Neuronal stem cell (in vitro differentiated cells): ENCODE data around the gene EIF4G3.

Experiments used
- DNase-seq: peaks from one replicate; pipeline ENCODE4 v3.0.0-alpha.2; 2013; ENCODE audit warnings: low spot score
- H2AFZ ChIP-seq: one replicate; pipeline ENCODE4 v1.6.1; 2013; ENCODE audit warnings: mild to moderate bottlenecking, low read length, inconsistent platforms
- H2AK5ac ChIP-seq: 2 replicates; pipeline ENCODE4 v1.6.1; 2013; ENCODE audit warnings: low read depth, mild to moderate bottlenecking, inconsistent platforms, low read length, moderate library complexity, mixed read lengths
- H2BK120ac ChIP-seq: 2 replicates; pipeline ENCODE4 v1.6.1; 2013; ENCODE audit warnings: low read depth, mild to moderate bottlenecking, inconsistent platforms, low read length, moderate library complexity, mixed read lengths
- H2BK12ac ChIP-seq: one replicate; pipeline ENCODE4 v1.6.1; 2013; ENCODE audit warnings: low read length, inconsistent platforms
- H2BK15ac ChIP-seq: 2 replicates; pipeline ENCODE4 v1.6.1; 2013; ENCODE audit warnings: mild to moderate bottlenecking, low read length, inconsistent platforms, mixed read lengths
- H2BK5ac ChIP-seq: one replicate; pipeline ENCODE4 v1.6.1; 2013; ENCODE audit warnings: inconsistent platforms, mild to moderate bottlenecking, low read length, moderate library complexity
- H3K14ac ChIP-seq: one replicate; pipeline ENCODE4 v1.6.1; 2013; ENCODE audit warnings: low read length, inconsistent platforms
- H3K18ac ChIP-seq: 2 replicates; pipeline ENCODE4 v1.6.1; 2013; ENCODE audit warnings: low read length, inconsistent platforms
- H3K23ac ChIP-seq: 2 replicates; pipeline ENCODE4 v1.6.1; 2013; ENCODE audit warnings: low read depth, mild to moderate bottlenecking, mixed read lengths, low read length, inconsistent platforms; ENCODE audit not compliant: poor library complexity
- H3K27ac ChIP-seq: replicated peaks from 3 replicates; pipeline ENCODE4 v1.5.1; 2013; ENCODE audit warnings: low read length, inconsistent platforms
- H3K27me3 ChIP-seq, 3 experiments: 2 replicates each; pipeline ENCODE4 v1.6.1; 2013; ENCODE audit warnings: low read length in 3 of 3, mild to moderate bottlenecking in 2 of 3, inconsistent platforms in 1 of 3, low read depth in 1 of 3, mixed read lengths in 1 of 3, moderate library complexity in 1 of 3; ENCODE audit not compliant: control insufficient read depth in 3 of 3, insufficient read depth in 3 of 3
- H3K36me3 ChIP-seq, 2 donors: replicated peaks in 1 of 2; 2 replicates each; pipeline ENCODE4 v1.6.1; 2013; ENCODE audit warnings: low read length in 2 of 2; ENCODE audit not compliant: control insufficient read depth in 2 of 2, insufficient read depth in 2 of 2
- H3K4ac ChIP-seq: 2 replicates; pipeline ENCODE4 v1.6.1; 2013; ENCODE audit warnings: inconsistent platforms, mild to moderate bottlenecking, low read length, moderate library complexity
- H3K4me1 ChIP-seq, 2 donors: 1 replicate in 1 of 2; 2 replicates in 1 of 2; pipeline ENCODE4 v1.6.1; 2013; ENCODE audit warnings: low read length in 2 of 2, low read depth in 1 of 2; ENCODE audit not compliant: control insufficient read depth in 2 of 2, insufficient read depth in 1 of 2
- H3K4me2 ChIP-seq: one replicate; pipeline ENCODE4 v1.6.1; 2013; ENCODE audit warnings: mild to moderate bottlenecking, low read length, inconsistent platforms; ENCODE audit not compliant: insufficient read depth, poor library complexity, severe bottlenecking
- H3K4me3 ChIP-seq, 2 donors: 2 replicates each; pipeline ENCODE4 v1.5.1; 2013; ENCODE audit warnings: low read length in 2 of 2, mild to moderate bottlenecking in 2 of 2, inconsistent platforms in 1 of 2, moderate library complexity in 1 of 2
- H3K79me1 ChIP-seq: one replicate; pipeline ENCODE4 v1.6.1; 2013; ENCODE audit warnings: low read depth, mild to moderate bottlenecking, inconsistent platforms, low read length, moderate library complexity
- H3K9ac ChIP-seq: one replicate; pipeline ENCODE4 v1.6.1; 2013; ENCODE audit warnings: mild to moderate bottlenecking, low read depth, low read length, inconsistent platforms; ENCODE audit not compliant: poor library complexity
- H3K9me3 ChIP-seq, 2 donors: replicated peaks in 1 of 2; 2 replicates each; pipeline versions ENCODE3 to v1.6.1; 2013; ENCODE audit warnings: low read length in 2 of 2, mild to moderate bottlenecking in 2 of 2, inconsistent platforms in 1 of 2, low read depth in 1 of 2, mixed read lengths in 1 of 2, moderate library complexity in 1 of 2; ENCODE audit not compliant: control insufficient read depth in 2 of 2, insufficient read depth in 1 of 2
- H4K8ac ChIP-seq: one replicate; pipeline ENCODE4 v1.6.1; 2013; ENCODE audit warnings: low read depth, mild to moderate bottlenecking, inconsistent platforms, low read length, moderate library complexity
- H4K91ac ChIP-seq: one replicate; pipeline ENCODE4 v1.6.1; 2013; ENCODE audit warnings: low read length, low read depth, mild to moderate bottlenecking, inconsistent platforms; ENCODE audit not compliant: poor library complexity
- WGBS, 2 donors: extraction: QIAGEN DNeasy Blood & Tissue Kit; methylation state at CpG; one replicate each; pipeline ENCODE4 v1.1.7; 2013; ENCODE audit warnings: missing lambda C conversion rate in 2 of 2, mixed read lengths in 1 of 2; ENCODE audit not compliant: insufficient read length in 2 of 2, insufficient replicate concordance in 1 of 2; ENCODE audit errors: extremely low coverage in 2 of 2; 5-methylcytosine and 5-hydroxymethylcytosine counted together

Gene EIF4G3

DNA sequence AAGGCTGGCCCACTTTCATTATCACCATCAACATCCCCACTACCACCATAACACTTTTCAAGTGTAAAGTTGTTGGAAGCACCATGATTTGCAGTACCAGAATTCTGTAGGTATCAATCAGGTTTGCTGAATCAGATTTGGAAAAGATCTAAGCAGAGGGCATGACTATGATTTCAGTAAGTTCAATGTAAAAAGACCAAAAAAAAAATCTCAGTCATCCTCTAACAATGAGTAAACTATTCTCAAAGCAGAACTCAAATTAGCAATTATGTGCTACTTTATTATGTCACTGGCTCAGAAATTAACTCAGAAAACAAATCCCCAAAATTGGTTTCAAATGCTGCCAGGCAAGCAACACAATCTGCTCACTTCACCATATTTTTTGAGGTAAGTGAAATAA lies 201.7 kb downstream of the EIF4G3 start:
- H2BK15ac ChIP-seq = no peak overlapping the region
- peaks cover 7 to 57% of the 10 kb centered on the region in 2 donors for H3K36me3 ChIP-seq

DNA sequence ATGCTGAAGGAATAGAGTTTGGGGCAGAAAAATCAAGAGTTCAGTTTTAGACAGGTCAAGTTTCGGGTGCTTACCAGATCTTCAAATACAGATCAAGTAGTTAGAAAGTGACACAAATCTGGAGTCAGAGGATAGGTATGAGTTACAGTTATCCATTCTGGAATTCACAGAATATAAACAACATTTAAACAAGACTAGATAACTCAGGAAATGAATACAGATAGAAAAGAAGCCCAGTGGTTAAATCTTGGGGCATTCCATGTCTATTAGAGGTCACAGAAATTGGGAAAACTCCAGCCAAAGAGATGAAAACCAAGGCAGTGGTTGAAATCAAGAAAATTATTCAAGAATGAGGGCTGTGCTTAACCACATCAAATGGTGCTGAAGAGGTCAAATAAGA lies 202.6 kb downstream of the EIF4G3 start:
- Histone ChIP-seq H4K8ac (no peak overlapping the region), H2BK5ac (no peak overlapping the region), H3K4me3 (no peak overlapping the region), H2BK120ac (no peak overlapping the region), H3K36me3 (peaks cover 8 to 59% of the 10 kb centered on the region in 2 donors), H3K27me3 (no peaks in the 10 kb centered on the region), H3K4me2 (no peak overlapping the region), H2AFZ (no peak overlapping the region), H3K23ac (no peak overlapping the region), H3K4me1 (no peaks in the 10 kb centered on the region), H3K27ac (no peak overlapping the region), H2BK15ac (no peak overlapping the region), H3K79me1 (no peaks in the 10 kb centered on the region), H2BK12ac (no peak overlapping the region), H3K9me3 (no peaks in the 10 kb centered on the region), H4K91ac (no peak overlapping the region), H3K9ac (no peak overlapping the region), H3K14ac (no peak overlapping the region), H3K4ac (no peak overlapping the region), H3K18ac (no peak overlapping the region), H2AK5ac (no peak overlapping the region)
- WGBS, 2 donors = no CpG with 5 or more reads among the region's 1 CpG
- DNase-seq = no peak

More for the DNA sequence above, 201.7 kb downstream of the EIF4G3 start:
- Histone ChIP-seq H2BK12ac (no peak overlapping the region), H3K4me1 (no peaks in the 10 kb centered on the region), H3K18ac (no peak overlapping the region), H2BK120ac (no peak overlapping the region), H3K9ac (no peak overlapping the region), H4K8ac (no peak overlapping the region), H3K4me2 (no peak overlapping the region), H4K91ac (no peak overlapping the region), H3K4me3 (no peak overlapping the region), H3K4ac (no peak overlapping the region), H3K27me3 (no peaks in the 10 kb centered on the region), H3K27ac (no peak overlapping the region), H2BK5ac (no peak overlapping the region), H2AFZ (no peak overlapping the region), H3K9me3 (no peaks in the 10 kb centered on the region), H3K79me1 (no peaks in the 10 kb centered on the region), H3K23ac (no peak overlapping the region), H3K14ac (no peak overlapping the region), H2AK5ac (no peak overlapping the region)
- no peak for DNase-seq

GRCh38 chr1:20972855-20973254 lies 203.8 kb downstream of the EIF4G3 start:
- H3K23ac ChIP-seq = no peak overlapping the region
- H3K27me3 ChIP-seq = no peaks in the 10 kb centered on the region
- H3K4me2 ChIP-seq = no peak overlapping the region
- H3K36me3 ChIP-seq = peaks cover 8 to 65% of the 10 kb centered on the region in 2 donors
- H4K91ac ChIP-seq = no peak overlapping the region
- H2BK5ac ChIP-seq = no peak overlapping the region
- WGBS, 2 donors = no CpG with 5 or more reads among the region's 5 CpGs
- no peak for DNase-seq
- no peak overlapping the region for H2BK120ac ChIP-seq
- H2AK5ac ChIP-seq = no peak overlapping the region
- no peak overlapping the region for H2AFZ ChIP-seq
- no peaks in the 10 kb centered on the region for H3K9me3 ChIP-seq
- H3K27ac ChIP-seq = no peak overlapping the region
- H3K4ac ChIP-seq = no peak overlapping the region
- H3K14ac ChIP-seq = no peak overlapping the region
- H2BK15ac ChIP-seq = no peak overlapping the region
- no peaks in the 10 kb centered on the region for H3K79me1 ChIP-seq
- H3K4me3 ChIP-seq = no peak overlapping the region
- H3K4me1 ChIP-seq = no peaks in the 10 kb centered on the region
- no peak overlapping the region for H4K8ac ChIP-seq
- no peak overlapping the region for H2BK12ac ChIP-seq
- no peak overlapping the region for H3K9ac ChIP-seq
- H3K18ac ChIP-seq = no peak overlapping the region

- no CpG with 5 or more reads among the region's 7 CpGs for WGBS, 2 donors
- Histone ChIP-seq H3K23ac (no peak overlapping the region), H2BK15ac (no peak overlapping the region), H3K4me1 (no peaks in the 10 kb centered on the region), H3K14ac (no peak overlapping the region), H4K8ac (no peak overlapping the region), H3K4me2 (no peak overlapping the region), H3K79me1 (no peaks in the 10 kb centered on the region), H3K4me3 (no peak overlapping the region), H3K18ac (no peak overlapping the region), H4K91ac (no peak overlapping the region), H2AK5ac (no peak overlapping the region), H3K9me3 (no peaks in the 10 kb centered on the region), H3K36me3 (peaks cover 3 to 69% of the 10 kb centered on the region in 2 donors), H2BK5ac (no peak overlapping the region), H3K27ac (no peak overlapping the region), H2BK12ac (no peak overlapping the region), H2BK120ac (no peak overlapping the region), H2AFZ (no peak overlapping the region), H3K9ac (no peak overlapping the region), H3K27me3 (no peaks in the 10 kb centered on the region), H3K4ac (no peak overlapping the region)
- DNase-seq = no peak
Measured at GRCh38 chr1:20964540-20965484, 211.9 kb downstream of the EIF4G3 start.
